Natural killer cell (primary cell): ENCODE measurements around the gene SZRD1. TPM values are rescaled to one million over a fixed set of nuclear protein-coding genes. Genes with fewer than 3 reads are reported as not detected.
A peak's percentile ranks its signal among the peaks of the same experiment; 100 is the strongest.

Source experiments
- ATAC-seq, 3 donors: fragments of 150-1000 bp in 2 of 3; fragments of 200-7000 bp in 1 of 3; cut with Tn5 transposase; 1 replicate in 1 of 3; 2 replicates in 2 of 3; pipeline ENCODE4 v1.10.0; 2021; ENCODE audit warnings: mild to moderate bottlenecking in 2 of 3, moderate library complexity in 2 of 3
- DNase-seq, 2 donors: peaks; one replicate each; pipeline versions ENCODE4 v3.0.0 to v3.0.0-alpha.2; 2013 to 2021; ENCODE audit warnings: mixed read lengths in 1 of 2
- H3K27ac ChIP-seq: one replicate; pipeline ENCODE4 v1.5.1; 2013; ENCODE audit warnings: mild to moderate bottlenecking, low read length
- H3K27me3 ChIP-seq: one replicate; pipeline ENCODE4 v1.6.1; 2013; ENCODE audit warnings: low read length; ENCODE audit not compliant: control insufficient read depth, insufficient read depth
- H3K36me3 ChIP-seq: one replicate; pipeline ENCODE4 v1.6.1; 2013; ENCODE audit warnings: low read length; ENCODE audit not compliant: control insufficient read depth, insufficient read depth
- H3K4me1 ChIP-seq: one replicate; pipeline ENCODE4 v1.6.1; 2013; ENCODE audit warnings: low read length; ENCODE audit not compliant: control insufficient read depth, insufficient read depth
- H3K4me3 ChIP-seq: one replicate; pipeline ENCODE4 v1.5.1; 2013; ENCODE audit warnings: low read length
- H3K9me3 ChIP-seq: one replicate; pipeline ENCODE4 v1.6.1; 2013; ENCODE audit warnings: low read length; ENCODE audit not compliant: control insufficient read depth, insufficient read depth
- H3K27ac Mint-ChIP-seq, 2 donors: one replicate each; pipeline ENCODE4 v1.8.0; 2022; ENCODE audit warnings: mild to moderate bottlenecking in 2 of 2, mixed read lengths in 2 of 2, moderate library complexity in 1 of 2
- H3K27me3 Mint-ChIP-seq, 2 donors: one replicate each; pipeline ENCODE4 v1.8.0; 2022; ENCODE audit warnings: low read depth in 2 of 2, mixed read lengths in 2 of 2
- H3K36me3 Mint-ChIP-seq: one replicate; pipeline ENCODE4 v1.8.0; 2022; ENCODE audit warnings: mixed read lengths
- H3K4me1 Mint-ChIP-seq, 2 donors: one replicate each; pipeline ENCODE4 v1.8.0; 2022; ENCODE audit warnings: mixed read lengths in 2 of 2
- H3K4me3 Mint-ChIP-seq: one replicate; pipeline ENCODE4 v1.8.0; 2022; ENCODE audit warnings: mild to moderate bottlenecking, moderate library complexity, mixed read lengths
- H3K9me3 Mint-ChIP-seq, 2 donors: one replicate each; pipeline ENCODE4 v1.8.0; 2022; ENCODE audit warnings: mixed read lengths in 2 of 2
- WGBS: methylation state at CpG from one replicate; pipeline ENCODE4 v1.1.7; 2013; ENCODE audit warnings: missing lambda C conversion rate; ENCODE audit not compliant: insufficient coverage; 5-methylcytosine and 5-hydroxymethylcytosine counted together
- intact Hi-C: fragments of 100-400 bp; cut with micrococcal nuclease; formaldehyde crosslinking; loops from one replicate; pipeline ENCODE4 v1.14.2; 2022
- total RNA-seq, 4 donors: library from RNA; stranded (reverse); fragments of 120-200 nt in 1 of 4; gene quantifications; one replicate each; pipeline versions ENCODE4 v1.2.3 to v1.2.4, GENCODE V29; 2013 to 2022
- TF ChIP-seq, protein P1 (sequence below): fragments of 200-600 bp; IDR thresholded peaks from one replicate; pipeline ENCODE4 v1.8.0; 2022; ENCODE audit warnings: antibody characterized with exemption

The SZRD1 gene
- total RNA-seq, 3 donors from 2014 or later (not counting 1 experiment from before 2014, with no cell fraction given) = 170 to 187 (median 177) TPM

DNA sequence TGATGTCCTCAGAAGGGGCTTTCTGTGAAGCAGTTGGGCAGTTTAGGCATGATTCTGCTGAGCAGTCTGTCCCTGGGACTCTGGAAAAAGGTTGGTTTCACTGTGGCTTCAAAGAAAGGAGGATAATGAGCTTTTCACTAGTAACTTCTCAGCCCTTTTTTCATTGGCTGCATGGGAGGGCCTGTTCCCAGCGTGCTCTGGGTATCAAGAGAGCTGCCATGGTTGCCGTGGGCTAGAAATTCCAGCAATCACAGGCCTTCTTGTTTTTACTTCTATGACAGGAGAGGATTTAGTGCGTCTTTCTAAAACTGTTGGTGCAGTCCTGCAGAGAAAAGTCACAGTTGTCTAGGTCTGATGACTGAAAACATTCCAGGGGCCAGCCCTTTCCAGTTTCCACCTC, 7.2 kb downstream of the SZRD1 start:
- Histone ChIP-seq H3K9me3 (no peaks in the 10 kb centered on the region), H3K4me3 (no peak overlapping the region), H3K27me3 (no peaks in the 10 kb centered on the region), H3K27ac (no peak overlapping the region), H3K4me1 (peaks cover 51% of the 10 kb centered on the region), H3K36me3 (no peaks in the 10 kb centered on the region)
- ATAC-seq (no peak), DNase-seq (no peak)
- Mint-ChIP-seq H3K27ac (peak overlapping the region; percentile 29 to 33), H3K27me3 (no peaks in the 10 kb centered on the region), H3K9me3 (no peaks in the 10 kb centered on the region), H3K4me3 (no peak overlapping the region), H3K36me3 (no peaks in the 10 kb centered on the region), H3K4me1 (peaks cover 63 to 70% of the 10 kb centered on the region in 2 donors)
- intact Hi-C loops = no loop called here
- TF ChIP-seq, protein P1, sequence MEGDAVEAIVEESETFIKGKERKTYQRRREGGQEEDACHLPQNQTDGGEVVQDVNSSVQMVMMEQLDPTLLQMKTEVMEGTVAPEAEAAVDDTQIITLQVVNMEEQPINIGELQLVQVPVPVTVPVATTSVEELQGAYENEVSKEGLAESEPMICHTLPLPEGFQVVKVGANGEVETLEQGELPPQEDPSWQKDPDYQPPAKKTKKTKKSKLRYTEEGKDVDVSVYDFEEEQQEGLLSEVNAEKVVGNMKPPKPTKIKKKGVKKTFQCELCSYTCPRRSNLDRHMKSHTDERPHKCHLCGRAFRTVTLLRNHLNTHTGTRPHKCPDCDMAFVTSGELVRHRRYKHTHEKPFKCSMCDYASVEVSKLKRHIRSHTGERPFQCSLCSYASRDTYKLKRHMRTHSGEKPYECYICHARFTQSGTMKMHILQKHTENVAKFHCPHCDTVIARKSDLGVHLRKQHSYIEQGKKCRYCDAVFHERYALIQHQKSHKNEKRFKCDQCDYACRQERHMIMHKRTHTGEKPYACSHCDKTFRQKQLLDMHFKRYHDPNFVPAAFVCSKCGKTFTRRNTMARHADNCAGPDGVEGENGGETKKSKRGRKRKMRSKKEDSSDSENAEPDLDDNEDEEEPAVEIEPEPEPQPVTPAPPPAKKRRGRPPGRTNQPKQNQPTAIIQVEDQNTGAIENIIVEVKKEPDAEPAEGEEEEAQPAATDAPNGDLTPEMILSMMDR = no peak
- WGBS = 87% methylated on average over 3 of the region's 3 CpGs

DNA sequence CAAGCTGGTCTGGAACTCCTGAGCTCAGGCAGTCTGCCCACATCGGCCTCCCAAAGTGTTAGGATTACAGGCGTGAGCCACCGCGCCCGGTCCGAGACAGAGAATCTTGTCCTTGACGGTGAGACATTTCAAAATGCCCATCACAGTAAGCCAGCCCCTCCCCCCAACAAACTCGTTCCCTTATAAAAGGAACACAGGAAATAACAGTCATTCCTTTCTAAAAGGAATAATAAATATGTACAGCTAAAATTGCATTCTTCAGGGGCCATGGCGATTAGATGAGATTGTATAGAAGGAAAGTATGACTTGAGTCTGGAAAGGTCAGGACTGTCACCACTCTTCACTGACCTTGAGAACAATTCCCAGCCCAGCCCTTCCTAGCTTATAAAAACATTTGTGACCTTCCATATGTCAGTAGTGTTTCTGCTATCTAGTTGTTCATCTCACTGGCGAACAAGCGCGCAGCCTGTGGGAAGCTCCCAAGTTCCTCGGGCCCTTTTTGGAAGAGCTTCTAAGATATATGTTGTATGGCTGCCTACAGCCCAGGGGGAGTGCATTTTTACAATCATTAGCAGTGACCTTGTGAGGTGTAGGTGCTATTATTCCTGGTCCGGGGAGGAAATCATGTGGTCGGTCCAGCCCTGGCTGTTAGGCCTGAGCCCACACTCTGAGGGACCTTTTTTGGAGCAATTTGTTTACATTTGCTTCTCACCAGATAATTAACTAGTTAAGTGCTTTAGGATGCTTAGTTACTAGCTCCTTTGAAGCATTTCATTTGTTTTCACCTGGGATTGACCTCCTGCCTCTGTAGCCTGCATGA, 8.7 kb downstream of the SZRD1 start:
- Histone ChIP-seq H3K27me3 (no peaks in the 10 kb centered on the region), H3K4me3 (no peak overlapping the region), H3K36me3 (no peaks in the 10 kb centered on the region), H3K27ac (no peak overlapping the region), H3K4me1 (peaks cover 52% of the 10 kb centered on the region), H3K9me3 (no peaks in the 10 kb centered on the region)
- Mint-ChIP-seq H3K27me3 (no peaks in the 10 kb centered on the region), H3K9me3 (no peaks in the 10 kb centered on the region), H3K27ac (peak overlapping the region; percentile 40 to 58), H3K4me1 (peaks cover 70 to 75% of the 10 kb centered on the region in 2 donors), H3K4me3 (peak overlapping the region; percentile 28), H3K36me3 (no peaks in the 10 kb centered on the region)
- DNase-seq (no peak), ATAC-seq (no peak)
- TF ChIP-seq, protein P1 = no peak
- intact Hi-C loops = no loop called here
- WGBS = 85% methylated on average over 12 of the region's 15 CpGs

DNA sequence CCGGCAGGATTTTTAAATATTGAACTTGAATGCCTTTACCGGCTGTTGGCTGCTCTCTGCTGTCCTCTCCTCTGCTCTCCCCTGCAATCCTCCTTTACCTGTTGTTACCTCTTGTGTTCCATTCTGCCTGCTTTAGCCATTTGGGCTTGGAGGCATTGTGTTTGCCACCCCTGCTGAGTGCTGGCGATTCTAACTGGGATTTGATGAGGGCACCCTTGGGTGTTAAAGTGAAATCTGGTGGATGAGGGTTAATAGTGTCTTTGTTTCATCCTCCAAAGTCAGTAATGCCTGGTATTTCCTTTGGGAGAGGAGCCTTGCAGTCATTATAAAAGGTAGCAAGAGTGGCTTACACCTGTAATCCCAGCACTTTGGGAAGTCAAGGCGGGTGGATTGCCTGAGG, 9.9 kb downstream of the SZRD1 start:
- peaks cover 68 to 69% of the 10 kb centered on the region in 2 donors for H3K4me1 Mint-ChIP-seq
- Histone ChIP-seq H3K9me3 (no peaks in the 10 kb centered on the region), H3K27ac (no peak overlapping the region), H3K4me1 (peaks cover 52% of the 10 kb centered on the region), H3K27me3 (no peaks in the 10 kb centered on the region), H3K36me3 (no peaks in the 10 kb centered on the region), H3K4me3 (no peak overlapping the region)
- intact Hi-C loops = no loop called here
- H3K27ac Mint-ChIP-seq = peak overlapping the region; percentile 39 to 61
- no peak for DNase-seq
- 91% methylated on average over 4 of the region's 4 CpGs for WGBS
- TF ChIP-seq, protein P1 = no peak
- no peaks in the 10 kb centered on the region for H3K27me3 Mint-ChIP-seq
- H3K36me3 Mint-ChIP-seq = no peaks in the 10 kb centered on the region
- H3K4me3 Mint-ChIP-seq = peak overlapping the region; percentile 19
- no peak for ATAC-seq
- H3K9me3 Mint-ChIP-seq = no peaks in the 10 kb centered on the region
